GM21576 (cell line): ENCODE data around the gene TCF19.

Experiments used
- ATAC-seq: cut with Tn5 transposase; IDR thresholded peaks from one replicate; pipeline ENCODE4 v1.9.1; 2021; ENCODE audit warnings: mild to moderate bottlenecking, moderate library complexity; ENCODE audit not compliant: unreplicated experiment

Gene TCF19, protein sequence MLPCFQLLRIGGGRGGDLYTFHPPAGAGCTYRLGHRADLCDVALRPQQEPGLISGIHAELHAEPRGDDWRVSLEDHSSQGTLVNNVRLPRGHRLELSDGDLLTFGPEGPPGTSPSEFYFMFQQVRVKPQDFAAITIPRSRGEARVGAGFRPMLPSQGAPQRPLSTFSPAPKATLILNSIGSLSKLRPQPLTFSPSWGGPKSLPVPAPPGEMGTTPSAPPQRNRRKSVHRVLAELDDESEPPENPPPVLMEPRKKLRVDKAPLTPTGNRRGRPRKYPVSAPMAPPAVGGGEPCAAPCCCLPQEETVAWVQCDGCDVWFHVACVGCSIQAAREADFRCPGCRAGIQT

GRCh38 chr6:31158140-31158862 lies at the start of gene TCF19:
TSS of gene TCF19 (plus strand) at chr6:31158589. CDS start at chr6:31159470, 881 bp downstream.
- ATAC-seq = peak; percentile 73

DNA sequence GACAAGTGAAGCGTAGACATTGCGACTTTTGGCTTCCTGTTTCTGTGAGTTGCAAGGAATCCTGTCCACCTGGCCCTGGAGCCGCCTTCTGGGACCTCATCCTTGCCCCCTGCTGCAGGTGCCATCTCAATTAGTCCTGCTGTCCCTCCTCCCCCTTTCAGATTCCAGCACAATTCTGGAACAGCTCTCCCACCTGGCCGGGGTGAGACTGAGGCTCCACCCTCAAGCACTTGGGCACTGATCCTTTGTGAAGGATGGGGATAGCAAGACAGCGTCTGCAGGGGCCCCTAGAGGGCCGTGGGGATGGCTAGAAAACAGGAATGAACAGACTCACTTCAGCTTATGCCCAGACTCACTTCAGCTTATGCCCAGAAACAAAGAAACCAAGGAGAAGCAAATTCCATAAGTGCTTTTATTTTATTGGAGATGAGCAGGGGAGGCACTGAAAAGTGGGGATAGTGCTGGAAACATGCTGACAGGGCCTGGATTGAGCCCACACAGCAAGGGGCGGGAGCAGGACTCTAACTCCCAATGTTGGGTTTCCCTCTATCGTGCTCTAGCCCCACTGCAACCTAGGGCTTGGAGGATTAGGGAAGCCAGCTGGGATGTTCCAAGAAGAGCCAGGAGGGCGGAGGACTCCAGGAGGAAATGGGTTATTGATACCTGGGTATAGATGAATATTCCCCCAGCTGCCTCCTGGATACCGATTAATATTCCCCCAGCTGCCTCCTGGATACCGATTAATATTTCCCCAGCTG lies 47.4 kb upstream of the TCF19 start:
- no peak for ATAC-seq

DNA sequence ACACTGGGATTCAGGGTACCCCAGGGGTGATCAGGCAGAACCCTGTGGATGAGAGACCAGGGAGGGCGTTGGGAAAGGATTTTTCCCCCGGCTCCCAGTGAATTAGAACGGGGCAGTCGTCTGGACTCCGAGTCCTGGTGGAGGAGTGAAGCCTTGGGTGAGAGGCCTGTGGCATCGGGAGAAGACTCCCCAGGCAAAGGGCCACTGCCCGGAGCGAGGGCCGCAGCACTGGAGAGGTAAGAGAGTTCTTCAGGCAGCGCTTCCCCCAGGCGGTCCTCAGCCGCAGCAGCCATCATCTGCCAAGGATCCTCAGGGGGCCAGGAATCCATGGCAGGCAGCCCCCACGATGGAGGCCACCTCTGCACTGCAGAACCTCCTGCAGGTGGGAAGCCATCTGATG lies 46.7 kb upstream of the TCF19 start:
- no peak for ATAC-seq

DNA sequence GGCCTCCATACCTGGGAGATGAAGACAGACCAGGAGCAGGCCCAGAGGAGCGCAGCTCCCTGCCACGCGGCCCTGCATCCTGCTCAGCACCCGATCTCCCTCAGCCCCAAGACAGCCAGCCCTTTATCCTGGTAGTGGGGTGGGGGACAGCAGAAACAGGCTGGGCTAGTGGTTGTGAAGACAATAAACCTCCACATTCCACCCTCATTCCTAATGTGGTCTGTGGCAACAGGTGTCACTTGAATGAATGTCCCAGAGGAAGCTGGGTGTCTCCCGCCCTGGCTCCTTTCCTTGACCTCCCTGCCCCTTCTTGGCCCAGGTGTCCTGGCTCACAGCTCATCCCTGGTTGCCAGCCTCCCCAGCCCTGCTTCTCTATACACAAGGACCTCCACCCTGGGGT lies 45.9 kb upstream of the TCF19 start, which contains the start of gene C6orf15:
Gene C6orf15 (minus strand): TSS at position 98 of the 400 bp plus-strand sequence. CDS start 20 bp downstream, at position 78.
- no peak for ATAC-seq

DNA sequence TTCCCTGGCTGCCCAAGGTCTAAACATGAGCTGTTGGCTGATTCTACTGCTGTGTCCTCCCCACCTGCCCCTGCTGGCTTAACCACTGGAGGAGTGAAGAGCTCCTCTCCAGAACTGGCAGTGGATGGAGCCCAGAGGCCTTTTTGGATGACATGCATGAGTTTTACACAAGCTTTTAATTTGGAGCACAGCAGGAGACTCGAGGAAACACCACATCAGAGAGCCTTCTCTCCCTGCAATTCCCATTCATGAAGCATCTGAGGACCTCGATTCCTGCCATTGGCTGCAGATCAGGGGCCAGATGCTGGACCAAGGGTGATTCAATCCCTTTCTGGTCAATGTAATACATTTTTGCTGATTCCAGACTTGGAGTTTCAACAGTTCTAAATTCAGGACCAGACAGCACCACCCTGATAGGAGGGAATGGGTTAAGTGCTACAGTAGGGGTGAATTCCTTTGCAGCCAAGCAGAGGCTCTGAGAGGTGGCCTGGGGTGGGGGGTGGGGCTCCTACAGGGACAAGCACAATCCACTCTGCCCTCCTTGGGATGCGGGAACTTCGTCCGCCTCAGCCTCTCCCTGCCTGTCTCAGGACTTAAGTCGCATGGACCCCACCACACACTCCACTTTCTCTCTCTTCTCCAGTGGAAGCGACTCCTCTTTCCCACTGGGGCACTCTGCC lies 44.4 kb upstream of the TCF19 start:
- no peak for ATAC-seq

GRCh38 chr6:31114541-31114878 lies 43.9 kb upstream of the TCF19 start, which contains the start of gene PSORS1C1:
TSS of gene PSORS1C1 (plus strand) at chr6:31114800. CDS start at chr6:31129633, 14,833 bp downstream.
- ATAC-seq = no peak

- no peak for ATAC-seq
Measured at GRCh38 chr6:31114970-31115849, 43.2 kb upstream of the TCF19 start.

- ATAC-seq = no peak
Measured at GRCh38 chr6:31115941-31116560, 42.3 kb upstream of the TCF19 start.

- ATAC-seq = no peak
Measured at GRCh38 chr6:31116661-31117385, 41.6 kb upstream of the TCF19 start.

DNA sequence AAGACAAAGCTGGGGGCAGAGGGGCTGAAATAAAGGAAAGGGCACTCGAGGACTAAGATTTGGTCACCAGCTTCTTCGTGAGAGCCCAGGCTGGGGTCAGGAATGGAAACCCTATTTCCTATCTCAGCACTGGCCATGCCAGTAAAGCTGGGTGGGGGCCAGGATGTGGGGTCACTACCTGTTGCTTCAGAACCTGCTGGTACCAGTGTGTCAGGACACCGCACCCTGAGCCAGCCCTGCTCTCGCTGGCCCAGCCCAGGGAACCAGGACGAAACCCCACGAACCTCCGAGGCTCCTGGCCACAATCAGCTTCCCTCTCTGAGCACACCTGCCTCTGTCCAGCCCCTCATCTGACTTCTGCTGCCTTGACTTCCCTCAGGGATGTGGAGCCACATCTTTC lies 40.2 kb upstream of the TCF19 start:
- ATAC-seq = no peak

GRCh38 chr6:31120151-31120915 lies 38.1 kb upstream of the TCF19 start, which contains the start of gene CDSN:
TSS of gene CDSN (minus strand) at chr6:31120446. CDS start at chr6:31120419, 27 bp downstream.
- no peak for ATAC-seq

GRCh38 chr6:31121131-31121790 lies 37.1 kb upstream of the TCF19 start:
- no peak for ATAC-seq

DNA sequence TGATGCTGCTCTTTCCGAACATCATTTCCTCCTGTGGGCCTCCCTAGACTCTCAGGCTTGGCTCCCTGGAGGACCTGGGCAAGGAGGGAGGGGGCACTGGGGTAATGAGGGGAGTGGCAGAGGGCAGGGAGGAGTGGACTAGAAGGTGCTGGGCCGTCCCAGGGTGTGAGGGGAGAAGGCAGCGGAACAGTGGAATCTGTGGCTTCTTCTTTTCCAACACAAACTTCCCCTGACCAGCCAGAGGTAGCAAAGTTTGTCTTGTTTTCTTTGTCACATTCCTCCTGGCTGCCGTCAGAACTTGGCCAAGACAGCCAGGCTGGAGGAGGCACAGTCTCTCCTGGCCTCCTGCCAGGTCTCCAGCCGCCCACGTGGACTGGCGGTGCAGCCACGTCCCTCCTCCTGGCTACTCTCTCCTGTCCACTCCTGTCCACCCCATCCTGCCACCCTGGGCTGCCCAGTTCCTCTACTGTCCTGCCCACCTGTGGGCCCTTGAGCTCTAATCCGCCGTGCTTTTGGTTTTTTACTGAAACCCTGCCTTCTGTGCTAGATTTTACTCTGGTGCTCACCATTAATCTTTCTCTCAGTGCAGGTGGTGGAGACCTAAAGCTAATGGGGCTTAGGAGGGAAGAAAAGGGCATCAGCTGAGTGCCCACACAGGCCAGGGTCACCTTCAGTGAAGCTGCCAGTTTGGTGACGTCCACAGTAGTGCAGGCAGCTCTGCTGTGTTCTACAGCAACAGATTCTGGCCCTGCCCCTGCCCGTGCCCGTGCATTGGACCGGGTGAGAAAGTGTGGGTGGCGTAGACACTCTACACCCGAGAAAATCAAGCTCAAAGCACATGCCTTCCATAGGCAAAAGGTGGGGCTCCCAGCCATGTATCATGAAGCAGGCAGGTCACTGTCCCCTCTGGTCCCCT lies 35.3 kb upstream of the TCF19 start:
- no peak for ATAC-seq

- ATAC-seq = no peak
Measured at GRCh38 chr6:31125162-31125561, 33.2 kb upstream of the TCF19 start.

DNA sequence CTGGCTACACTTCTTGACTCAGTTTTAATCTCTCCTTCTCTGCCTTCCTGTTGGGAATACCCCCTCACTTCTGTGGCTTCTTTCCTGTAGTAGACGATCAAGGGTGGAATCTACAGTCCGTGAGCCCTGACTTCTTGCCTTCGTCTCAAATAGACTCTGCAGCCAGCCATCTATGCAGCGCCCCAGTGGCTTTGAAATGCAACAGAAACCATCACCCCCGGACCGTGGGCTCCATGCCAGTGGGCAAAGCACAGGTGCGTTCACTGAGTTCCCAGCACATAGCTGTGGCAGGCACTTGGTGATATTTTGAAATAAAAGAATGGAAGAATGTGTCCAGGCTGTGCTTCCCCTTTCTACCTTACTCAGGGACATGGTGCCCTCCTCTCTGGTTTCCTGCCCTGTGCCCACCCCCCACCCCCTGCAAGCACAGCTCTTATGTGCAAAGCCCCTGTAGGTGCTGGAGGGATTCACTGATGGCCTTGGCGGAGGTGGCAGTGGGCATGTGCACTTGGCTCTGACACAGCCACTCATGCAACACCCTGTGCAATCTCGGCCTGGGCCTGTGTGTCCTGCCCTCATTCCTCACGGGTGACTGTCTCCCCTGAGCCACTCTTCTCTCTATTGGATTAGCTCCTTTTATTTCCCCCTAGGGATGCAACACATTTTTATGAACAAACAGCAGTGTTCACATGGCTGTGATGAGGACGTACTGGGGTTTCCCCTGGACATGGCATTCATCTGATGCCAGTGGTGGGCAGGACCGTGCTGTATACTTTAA lies 32.6 kb upstream of the TCF19 start:
- no peak for ATAC-seq
